GM12801 (cell line): Measurements from ENCODE around the gene RHPN2.

Experiments
- CTCF ChIP-seq: IDR thresholded peaks from one replicate; pipeline ENCODE4 v1.5.1; 2011; ENCODE audit warnings: control low read depth; ENCODE audit not compliant: insufficient read length; ENCODE audit errors: extremely low read depth

Gene RHPN2

GRCh38 chr19:33000510-33000909, 64.2 kb downstream of the RHPN2 start:
- no peak for TF ChIP-seq CTCF

GRCh38 chr19:32998722-32999121, 66.0 kb downstream of the RHPN2 start:
- TF ChIP-seq CTCF: no peak

GRCh38 chr19:32997716-32998355, 66.9 kb downstream of the RHPN2 start:
- TF ChIP-seq CTCF: no peak

GRCh38 chr19:32988724-32989123, 76.0 kb downstream of the RHPN2 start:
- TF ChIP-seq CTCF: no peak

GRCh38 chr19:32977280-32977679, 87.4 kb downstream of the RHPN2 start:
- TF ChIP-seq CTCF: no peak

- no peak for TF ChIP-seq CTCF
Measured at GRCh38 chr19:32976223-32976805, 88.4 kb downstream of the RHPN2 start.

GRCh38 chr19:32971715-32972540, 92.8 kb downstream of the RHPN2 start, which contains the start of the genes CEP89 and FAAP24:
CEP89 (minus strand) TSS chr19:32971958; CDS start chr19:32971874, 84 bp downstream.
FAAP24 (plus strand) TSS chr19:32972242; CDS start chr19:32973197, 955 bp downstream.
- no peak for TF ChIP-seq CTCF
